Fibroblast of peridontal ligament (primary cell): ENCODE measurements around the gene SAMD4A.
A peak's percentile ranks its signal among the peaks of the same experiment; 100 is the strongest.
"Not testable (repeated sequence)": the region's sequence is repeated elsewhere in the genome, so short reads cannot be mapped to it uniquely, and the experiment has no call there.

Source experiments
- DNase-seq: peaks from one replicate; pipeline ENCODE4 v3.0.0-alpha.2; 2010; ENCODE audit errors: extremely low read depth

The SAMD4A gene

GRCh38 chr14:54593860-54594259, 26.9 kb downstream of the SAMD4A start:
- DNase-seq = no peak

DNA sequence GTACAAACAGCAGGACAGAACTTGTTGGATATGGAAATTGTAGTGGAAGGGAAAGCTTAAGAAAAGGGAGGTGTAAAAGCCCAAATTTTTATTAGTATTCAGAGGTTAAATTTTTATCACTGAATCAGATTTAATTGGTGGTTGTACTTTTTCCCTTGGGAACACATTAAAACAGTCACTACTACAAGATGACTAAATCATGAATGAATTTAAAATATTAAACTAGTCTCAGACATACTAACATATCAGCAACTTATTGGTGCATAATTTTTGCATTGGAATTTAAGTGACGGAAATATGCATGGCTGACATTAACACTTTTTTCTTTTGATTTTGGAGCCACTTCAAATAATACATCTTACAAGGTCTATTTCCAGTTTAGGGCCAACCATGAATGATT, 27.6 kb downstream of the SAMD4A start:
- DNase-seq = no peak

DNA sequence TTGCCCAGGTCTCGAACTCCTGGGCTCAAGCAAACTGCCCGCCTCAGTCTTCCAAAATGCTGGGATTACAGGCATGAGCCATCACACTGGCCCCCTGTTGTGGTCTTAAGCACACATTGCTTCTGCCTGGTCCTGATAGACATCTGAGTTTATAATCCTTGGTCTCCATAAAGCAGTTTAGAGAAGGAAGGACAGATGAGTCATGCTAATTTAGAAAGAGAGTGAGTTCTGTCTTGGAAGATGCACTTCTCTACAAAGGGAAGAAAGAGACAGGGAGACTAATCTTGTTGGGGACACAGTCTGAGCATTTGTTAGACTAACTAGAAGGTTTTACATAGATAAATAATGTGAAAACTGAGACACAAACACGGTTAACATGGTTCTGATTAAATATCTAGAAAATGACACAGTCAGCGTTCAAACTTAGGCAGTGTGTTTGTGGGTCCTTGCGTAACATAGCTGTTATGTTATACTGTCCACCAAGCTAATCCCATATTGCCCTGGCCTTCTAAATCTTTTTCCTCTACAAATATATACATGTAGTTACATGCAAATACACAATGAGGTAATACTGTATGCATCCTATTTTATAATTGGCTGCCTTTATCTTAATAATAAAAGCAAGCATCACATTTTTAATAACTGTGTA, 31.0 kb downstream of the SAMD4A start:
- peak; percentile 51 for DNase-seq

- no peak for DNase-seq
Measured at GRCh38 chr14:54599966-54600716, 33.2 kb downstream of the SAMD4A start.

DNA sequence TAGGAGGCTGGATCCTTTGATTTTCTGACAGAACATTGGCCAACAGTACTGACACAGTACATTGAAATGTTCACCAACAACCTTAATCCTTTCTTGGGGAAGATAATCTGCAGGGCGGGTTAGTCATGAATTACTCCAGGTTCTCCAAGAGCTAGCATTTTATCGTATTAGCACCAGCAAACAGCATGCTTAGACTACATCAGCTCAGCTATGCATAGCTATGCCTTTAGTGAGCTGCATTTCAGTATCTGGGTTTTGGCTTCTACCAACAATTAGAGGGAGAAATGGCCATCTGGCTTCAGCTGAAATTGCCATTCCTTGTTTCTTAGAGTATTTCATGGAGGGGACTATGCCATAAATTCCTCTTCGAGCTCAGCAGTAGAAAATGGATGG, 33.8 kb downstream of the SAMD4A start:
- peak; percentile 45 for DNase-seq

GRCh38 chr14:54603362-54603761, 36.4 kb downstream of the SAMD4A start:
- DNase-seq = peak; percentile 73

DNA sequence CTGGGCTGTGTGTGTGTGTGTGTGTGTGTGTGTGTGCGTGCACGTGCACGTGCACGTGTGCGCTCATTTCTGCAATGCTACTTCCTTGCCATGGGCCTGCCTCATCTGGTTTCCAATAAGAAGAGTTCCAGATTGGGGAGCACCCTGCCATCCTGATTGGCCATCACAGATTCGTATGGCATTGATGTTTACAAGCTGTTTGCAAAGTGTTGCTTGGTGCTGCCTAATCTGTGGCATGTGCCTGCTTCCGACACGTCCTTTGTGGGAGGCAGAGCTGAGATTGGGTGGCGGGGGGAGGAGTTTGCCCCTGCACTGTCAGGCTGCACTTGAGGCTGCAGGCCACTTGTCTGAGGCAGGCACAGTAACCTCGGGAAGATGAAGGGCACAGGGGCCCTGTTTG, 39.2 kb downstream of the SAMD4A start:
- DNase-seq = peak; percentile 47

DNA sequence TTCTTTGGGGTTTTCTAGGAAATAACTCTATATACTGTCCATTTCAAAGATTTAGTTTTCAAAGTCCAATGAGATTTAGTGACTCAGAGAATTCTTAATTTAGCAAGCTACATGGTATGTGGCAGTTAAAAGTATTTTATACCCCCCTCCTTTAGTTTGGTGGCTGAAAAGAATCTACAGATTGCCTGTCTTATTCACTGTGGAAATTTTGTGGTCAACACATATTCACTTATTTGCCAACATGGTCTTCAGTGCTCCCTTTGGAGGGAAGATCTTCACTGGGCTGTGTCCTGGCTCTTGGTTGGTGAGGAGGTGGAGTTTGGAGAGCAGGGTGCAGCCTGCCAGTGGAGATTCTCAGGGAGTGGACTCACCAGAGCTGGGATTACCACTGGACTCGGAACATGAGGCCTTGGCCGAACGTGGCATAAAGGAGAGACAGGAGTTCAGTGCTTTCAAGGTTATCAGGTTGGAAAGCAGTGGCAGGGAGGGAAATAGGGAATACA, 39.8 kb downstream of the SAMD4A start:
- peak; percentile 96 for DNase-seq

DNA sequence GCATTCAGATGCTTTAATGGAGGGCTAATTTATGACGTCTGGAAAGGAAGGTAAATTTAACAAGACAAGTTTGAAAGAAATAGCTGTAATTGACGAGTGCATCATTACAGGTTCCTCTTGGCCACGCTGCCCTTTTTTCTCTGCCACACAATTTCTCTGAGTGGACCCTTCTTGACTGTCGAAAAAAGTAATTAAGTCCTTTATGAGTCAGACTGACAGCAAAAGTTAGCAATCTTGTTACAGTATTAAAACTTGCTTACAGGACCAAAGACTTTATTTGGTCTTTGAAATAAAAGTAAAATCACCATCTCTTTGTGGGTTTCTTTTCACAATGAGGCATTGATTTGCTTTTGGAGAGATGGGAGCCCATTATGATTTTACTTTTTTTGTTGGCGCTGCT, 42.6 kb downstream of the SAMD4A start:
- no peak for DNase-seq

- DNase-seq = peak; percentile 76
Measured at GRCh38 chr14:54610051-54610977, 43.4 kb downstream of the SAMD4A start.

GRCh38 chr14:54614296-54614695, 47.4 kb downstream of the SAMD4A start:
- DNase-seq = no peak

- peak; percentile 55 for DNase-seq
Measured at GRCh38 chr14:54617467-54617866, 50.5 kb downstream of the SAMD4A start.

- DNase-seq = peak; percentile 65
Measured at GRCh38 chr14:54621686-54622085, 54.8 kb downstream of the SAMD4A start.

DNA sequence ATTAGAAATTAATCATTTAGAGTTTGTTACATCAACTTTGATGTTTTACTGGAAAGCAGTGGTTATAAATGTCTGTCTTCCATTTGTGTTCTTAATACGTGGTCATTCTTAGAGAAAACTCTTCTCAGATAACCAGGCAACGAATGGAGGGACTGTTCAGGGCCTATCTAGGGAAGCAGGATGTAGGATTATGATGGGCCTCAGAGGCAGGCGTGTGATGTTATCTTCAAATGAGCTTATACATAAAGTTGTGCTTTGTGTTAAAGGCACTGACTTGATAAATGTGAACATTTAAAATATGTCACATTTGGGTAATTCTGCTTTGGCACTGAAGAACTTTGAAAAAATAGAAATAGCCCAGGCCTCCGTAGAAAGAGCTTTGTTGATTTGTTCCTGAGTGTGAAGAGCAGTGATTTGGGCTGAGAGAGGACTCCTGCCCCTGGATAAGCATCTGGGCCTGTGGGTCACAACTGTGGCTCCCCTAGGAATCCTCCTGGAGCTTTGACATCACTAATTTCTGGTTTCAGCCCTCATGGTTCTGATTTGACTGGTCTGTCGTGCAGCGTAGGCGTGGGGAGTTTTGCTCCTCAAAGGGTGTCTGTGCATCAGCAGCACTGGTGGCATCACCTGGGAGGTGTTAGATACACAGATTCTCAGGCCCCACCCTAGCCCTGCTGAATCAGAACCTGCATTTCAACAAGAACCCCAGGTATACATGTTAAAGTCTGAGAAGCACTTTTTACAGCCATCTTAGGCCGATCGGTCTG, 55.4 kb downstream of the SAMD4A start:
- DNase-seq = no peak

GRCh38 chr14:54623279-54624004, 56.5 kb downstream of the SAMD4A start:
- no peak for DNase-seq

- not testable (repeated sequence) for DNase-seq
Measured at GRCh38 chr14:54624005-54624358, 57.1 kb downstream of the SAMD4A start.

- no peak for DNase-seq
Measured at GRCh38 chr14:54625112-54625511, 58.2 kb downstream of the SAMD4A start.

DNA sequence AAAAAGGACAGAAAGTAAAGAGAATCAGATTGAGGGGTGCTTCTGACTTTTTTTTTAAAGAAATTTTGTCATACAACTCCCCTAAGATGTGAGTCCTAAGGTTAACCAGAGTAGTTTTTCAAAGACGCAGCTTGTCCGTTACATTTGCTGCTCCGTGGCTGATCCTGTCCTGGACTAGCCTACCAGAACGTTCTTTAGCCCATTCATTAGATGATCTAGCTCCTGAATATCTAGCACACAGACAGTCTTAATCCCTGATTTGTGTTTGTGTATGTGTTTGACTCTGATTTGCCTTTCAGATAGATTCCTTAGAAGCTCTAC, 60.3 kb downstream of the SAMD4A start:
- no peak for DNase-seq

DNA sequence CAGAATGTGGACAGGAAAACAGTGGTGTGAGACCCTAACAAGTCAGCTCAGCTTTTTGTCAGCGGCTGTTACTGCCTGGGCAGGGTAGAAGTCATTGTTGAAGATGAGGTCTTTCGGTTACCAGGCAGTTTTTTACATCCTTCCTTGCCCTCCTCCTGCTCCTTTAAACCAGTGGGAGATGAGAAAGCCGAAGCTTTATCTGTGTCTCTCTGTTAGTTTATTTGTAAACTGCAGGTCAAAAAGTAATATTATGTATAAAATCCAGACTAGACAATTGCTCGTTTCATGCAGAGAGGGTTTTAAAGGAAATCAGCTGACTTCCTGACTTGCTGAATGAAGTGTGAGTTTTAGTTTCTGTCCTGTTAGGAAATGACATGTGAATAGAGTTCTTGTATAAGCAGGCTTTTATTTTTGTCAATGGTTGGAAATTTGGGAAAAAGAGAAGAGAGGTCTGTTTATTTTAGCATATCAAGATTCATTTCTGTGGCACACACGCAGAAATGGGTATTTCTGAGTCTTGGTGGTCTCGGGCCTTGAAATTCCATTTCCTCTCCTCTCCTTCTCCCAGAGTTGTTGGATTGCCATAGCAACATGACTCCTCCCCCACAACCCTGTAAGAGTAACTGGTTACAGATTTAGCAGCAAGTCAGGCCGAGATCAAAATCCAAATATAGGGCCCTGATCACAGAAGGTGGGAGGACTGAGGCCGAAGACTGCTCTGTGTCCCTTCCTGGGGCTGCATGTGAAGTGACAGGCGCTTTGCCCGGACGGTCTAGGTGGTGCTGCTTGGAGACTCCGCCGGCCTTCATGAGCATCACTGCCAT, 60.8 kb downstream of the SAMD4A start:
- DNase-seq = peak; percentile 85

DNA sequence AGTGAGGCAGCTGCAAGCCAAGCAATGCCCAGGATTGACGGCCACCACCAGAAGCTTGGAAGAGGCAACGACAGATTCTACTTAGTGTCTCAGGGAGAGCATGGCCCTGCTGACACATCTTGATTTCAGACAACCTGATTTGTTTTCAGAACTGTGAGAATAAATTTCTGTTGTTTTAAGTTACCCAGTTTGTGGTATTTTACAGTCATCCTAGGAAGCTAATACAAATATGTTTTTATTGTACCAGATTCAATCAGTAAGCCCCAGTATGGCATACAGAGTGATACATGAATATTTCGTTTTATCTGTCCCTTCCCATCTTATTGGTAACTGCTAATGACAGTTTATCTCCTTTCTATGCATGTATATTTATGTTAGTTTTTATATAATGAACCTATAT, 62.3 kb downstream of the SAMD4A start:
- DNase-seq = no peak
